ENCODE results near the gene EFHC1. TPM values are rescaled to one million over a fixed set of nuclear protein-coding genes. Genes with fewer than 3 reads are reported as not detected.

EFHC1 gene
- total RNA-seq, 1 experiment from 2014 or later, result 26.9 TPM

- BruUV-seq (replicated peaks), result no TSS peak
- Mint-ChIP-seq H3K36me3 (ENCODE audit: insufficient read depth, unreplicated experiment) (peaks cover 45% of the 10 kb centered on the region), H3K27me3 (ENCODE audit: insufficient read depth, unreplicated experiment) (no peaks in the 10 kb centered on the region), H3K4me1 (ENCODE audit: insufficient read depth, unreplicated experiment) (peaks cover 51% of the 10 kb centered on the region), H3K4me3 (ENCODE audit: unreplicated experiment) (peak overlapping the region; percentile 18), H3K9me3 (ENCODE audit: unreplicated experiment) (no peaks in the 10 kb centered on the region), H3K27ac (ENCODE audit: low read depth, unreplicated experiment) (peak overlapping the region; percentile 28)
- ChIA-PET CTCF (interaction anchor here (1.1 kb wide), 1 partner anchor 84 kb away, joined by 3 read pairs; no protein-coding TSS in a partner anchor), POLR2A (interaction anchor here (0.5 to 1.3 kb wide), 4 partner anchors 11 to 146 kb away, joined by 3 to 8 read pairs (median 4); partner anchors contain the start of gene TRAM2)
- intact Hi-C loops (cut with micrococcal nuclease), result no loop called here
- peak; percentile 71 for DNase-seq (ENCODE audit: unreplicated experiment)
- no peak for TF ChIP-seq CTCF (IDR thresholded peaks at IDR 0.05; ENCODE audit: unreplicated experiment)
Measured at GRCh38 chr6:52512199-52512598, 92.1 kb downstream of the EFHC1 start.

- ChIA-PET CTCF (interaction anchor here (0.6 to 1.1 kb wide), 2 partner anchors 83 to 857 kb away, joined by 3 read pairs; no protein-coding TSS in a partner anchor), POLR2A (interaction anchor here (1.1 to 3.3 kb wide), 5 partner anchors 9 to 90 kb away, joined by 3 to 45 read pairs (median 4); partner anchors contain the start of gene TRAM2)
- Mint-ChIP-seq H3K27me3 (ENCODE audit: insufficient read depth, unreplicated experiment) (no peaks in the 10 kb centered on the region), H3K4me3 (ENCODE audit: unreplicated experiment) (no peak overlapping the region), H3K9me3 (ENCODE audit: unreplicated experiment) (no peaks in the 10 kb centered on the region), H3K27ac (ENCODE audit: low read depth, unreplicated experiment) (no peak overlapping the region), H3K4me1 (ENCODE audit: insufficient read depth, unreplicated experiment) (peaks cover 56% of the 10 kb centered on the region), H3K36me3 (ENCODE audit: insufficient read depth, unreplicated experiment) (peaks cover 34% of the 10 kb centered on the region)
- intact Hi-C loops (cut with micrococcal nuclease), result no loop called here
- TF ChIP-seq CTCF (IDR thresholded peaks at IDR 0.05; ENCODE audit: unreplicated experiment), result no peak
- no peak for DNase-seq (ENCODE audit: unreplicated experiment)
- no TSS peak for BruUV-seq (replicated peaks)
Measured at GRCh38 chr6:52513464-52513863, 93.3 kb downstream of the EFHC1 start.

- BruUV-seq (replicated peaks), result no TSS peak
- CTCF ChIA-PET, result interaction anchor here (0.6 to 1.6 kb wide), 7 partner anchors 10 to 663 kb away, joined by 3 to 5 read pairs (median 3); no protein-coding TSS in a partner anchor
- TF ChIP-seq CTCF (IDR thresholded peaks at IDR 0.05; ENCODE audit: unreplicated experiment), result no peak
- H3K27ac Mint-ChIP-seq (ENCODE audit: low read depth, unreplicated experiment), result no peak overlapping the region
- peaks cover 61% of the 10 kb centered on the region for H3K4me1 Mint-ChIP-seq (ENCODE audit: insufficient read depth, unreplicated experiment)
- no peaks in the 10 kb centered on the region for H3K9me3 Mint-ChIP-seq (ENCODE audit: unreplicated experiment)
- H3K36me3 Mint-ChIP-seq (ENCODE audit: insufficient read depth, unreplicated experiment), result peaks cover 30% of the 10 kb centered on the region
- no peak overlapping the region for H3K4me3 Mint-ChIP-seq (ENCODE audit: unreplicated experiment)
- no peaks in the 10 kb centered on the region for H3K27me3 Mint-ChIP-seq (ENCODE audit: insufficient read depth, unreplicated experiment)
- intact Hi-C loops (cut with micrococcal nuclease), result no loop called here
- POLR2A ChIA-PET, result interaction anchor here (0.6 to 3.3 kb wide), 6 partner anchors 10 to 481 kb away, joined by 3 to 45 read pairs (median 4); no protein-coding TSS in a partner anchor
- no peak for DNase-seq (ENCODE audit: unreplicated experiment)
Measured at GRCh38 chr6:52513896-52514295, 93.8 kb downstream of the EFHC1 start.

GRCh38 chr6:52514514-52514913, 94.4 kb downstream of the EFHC1 start:
- ChIA-PET CTCF (interaction anchor here (0.6 to 1.6 kb wide), 7 partner anchors 9 to 662 kb away, joined by 3 to 5 read pairs (median 3); no protein-coding TSS in a partner anchor), POLR2A (interaction anchor here (1.2 to 3.3 kb wide), 5 partner anchors 9 to 95 kb away, joined by 3 to 45 read pairs (median 5); no protein-coding TSS in a partner anchor)
- peaks cover 67% of the 10 kb centered on the region for H3K4me1 Mint-ChIP-seq (ENCODE audit: insufficient read depth, unreplicated experiment)
- BruUV-seq (replicated peaks), result no TSS peak
- H3K27ac Mint-ChIP-seq (ENCODE audit: low read depth, unreplicated experiment), result peak overlapping the region; percentile 74
- H3K36me3 Mint-ChIP-seq (ENCODE audit: insufficient read depth, unreplicated experiment), result peaks cover 26% of the 10 kb centered on the region
- H3K4me3 Mint-ChIP-seq (ENCODE audit: unreplicated experiment), result no peak overlapping the region
- DNase-seq (ENCODE audit: unreplicated experiment), result peak; percentile 92
- H3K27me3 Mint-ChIP-seq (ENCODE audit: insufficient read depth, unreplicated experiment), result no peaks in the 10 kb centered on the region
- H3K9me3 Mint-ChIP-seq (ENCODE audit: unreplicated experiment), result no peaks in the 10 kb centered on the region
- intact Hi-C loops (cut with micrococcal nuclease), result no loop called here
- TF ChIP-seq CTCF (IDR thresholded peaks at IDR 0.05; ENCODE audit: unreplicated experiment), result no peak

All from MCF 10A (cell line).